NCI-H526 (cell line): ENCODE data around the gene RUBCN.

Experiments
- DNase-seq, 2 experiments: peaks; one replicate each; lab custom pipeline; 2025; lab: John Stamatoyannopoulos, UW

The RUBCN gene

GRCh38 chr3:197736491-197737318, at the start of gene RUBCN:
Gene RUBCN, minus strand, starts transcription at chr3:197736904. Its CDS starts 185 bp downstream, at chr3:197736719.
- DNase-seq = peak; percentile 93 to 99

DNA sequence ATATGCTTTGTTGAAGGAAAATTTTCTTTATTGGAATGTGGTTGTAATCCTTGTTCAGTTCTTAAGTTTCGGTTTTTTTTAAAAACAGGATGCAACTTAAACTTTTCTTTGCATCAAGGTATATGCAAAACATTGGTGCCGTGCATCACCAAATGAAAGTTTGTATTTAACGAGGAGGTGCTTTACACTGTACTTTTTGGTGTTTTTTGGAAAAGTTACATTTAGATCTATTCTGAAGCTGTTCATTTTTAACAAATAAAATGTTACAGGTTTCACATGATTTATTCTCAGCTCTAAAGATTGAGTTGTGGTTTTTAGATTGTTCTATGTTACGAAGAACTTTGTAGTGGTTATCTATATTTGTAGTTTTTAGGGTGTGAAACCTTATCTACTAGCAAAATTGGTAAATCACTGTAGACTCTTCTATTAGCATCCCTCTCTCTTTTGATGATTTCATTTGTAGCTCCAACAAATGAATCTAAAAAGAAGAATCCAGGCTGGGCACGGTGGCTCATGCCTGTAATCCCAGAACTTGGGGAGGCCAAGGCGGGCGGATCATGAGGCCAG, 47.4 kb upstream of the RUBCN start:
- DNase-seq = no peak

GRCh38 chr3:197782230-197782629, 45.5 kb upstream of the RUBCN start:
- DNase-seq = no peak

- DNase-seq = no peak
Measured at GRCh38 chr3:197775317-197775716, 38.6 kb upstream of the RUBCN start.

DNA sequence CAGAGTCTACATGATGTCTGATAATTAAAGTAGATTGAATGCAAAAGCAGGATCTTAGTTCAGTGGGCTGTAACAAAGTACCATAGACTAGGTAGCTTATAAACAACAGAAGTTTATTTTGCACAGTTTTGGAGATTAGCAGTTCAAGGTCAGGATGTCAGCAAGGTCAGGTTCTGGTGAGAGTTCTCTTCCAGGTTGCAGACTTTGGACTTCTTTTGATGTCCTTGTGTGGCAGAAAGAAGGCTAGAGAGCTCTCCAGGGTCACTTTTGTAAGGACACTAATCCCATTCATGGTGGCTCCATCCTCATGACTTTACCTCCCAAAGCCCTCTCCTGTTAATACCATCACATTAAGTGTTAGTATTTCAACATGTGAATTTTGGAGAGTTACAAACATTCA, 25.1 kb upstream of the RUBCN start:
- DNase-seq = no peak

DNA sequence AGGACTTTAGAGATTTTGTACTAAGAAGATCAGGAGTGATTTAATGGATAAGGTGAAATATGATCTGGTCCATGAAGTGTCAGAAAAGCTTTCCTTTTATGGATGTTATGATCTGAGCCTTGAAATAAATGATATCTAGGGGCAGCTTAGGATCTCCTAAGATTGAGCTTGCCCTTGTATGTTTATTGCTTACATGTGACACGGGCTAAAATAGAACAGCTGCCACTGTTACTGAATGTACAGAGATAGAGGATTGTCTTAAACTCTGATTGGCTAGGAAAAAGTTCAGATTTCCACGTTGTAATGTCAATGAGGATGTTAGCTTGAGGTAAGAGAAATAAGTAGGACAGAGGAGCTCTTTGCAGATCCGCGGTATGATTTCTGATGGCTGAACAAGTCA, 21.8 kb upstream of the RUBCN start:
- DNase-seq = no peak

DNA sequence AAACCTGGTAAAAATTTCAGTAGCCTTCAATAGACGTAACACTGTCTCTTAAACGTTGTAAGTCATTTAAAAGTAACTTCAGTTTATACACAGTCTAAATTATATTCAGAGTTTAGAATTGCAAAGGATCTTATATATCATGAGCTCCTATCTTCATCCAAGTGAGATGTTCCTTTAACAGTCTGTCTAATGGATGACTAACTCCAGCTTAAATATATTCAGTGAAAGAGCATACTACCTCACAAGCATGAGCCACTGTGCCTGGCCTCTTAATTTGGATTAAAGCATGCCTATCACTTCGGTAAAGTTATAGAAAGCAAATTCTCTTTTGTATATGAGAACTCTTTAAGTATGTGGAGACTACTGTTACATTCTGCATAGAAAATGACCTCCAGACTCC, 20.0 kb upstream of the RUBCN start:
- no peak for DNase-seq

GRCh38 chr3:197753263-197753662, 16.6 kb upstream of the RUBCN start:
- DNase-seq = peak in 1 of 2 experiments; percentile 35

DNA sequence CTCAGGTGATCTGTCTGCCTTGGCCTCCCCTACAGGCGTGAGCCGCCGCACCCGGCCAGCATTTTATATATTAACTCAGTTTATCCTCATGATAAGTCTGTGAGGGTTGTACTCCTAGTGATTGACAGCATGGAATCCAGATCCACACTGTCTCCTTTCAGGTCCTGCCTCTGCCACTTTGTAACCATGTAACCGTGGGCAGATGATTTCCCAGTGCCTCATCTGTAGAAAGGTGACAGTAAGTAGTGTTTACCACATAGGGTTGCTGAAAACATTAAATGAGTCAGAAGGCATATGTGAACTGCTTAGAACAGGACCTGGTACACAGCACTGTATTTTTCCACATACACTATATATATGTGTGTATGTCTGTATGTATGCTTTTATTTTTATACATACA, 15.4 kb upstream of the RUBCN start:
- DNase-seq = no peak

- DNase-seq = peak; percentile 43 to 61
Measured at GRCh38 chr3:197750858-197751737, 14.4 kb upstream of the RUBCN start.

GRCh38 chr3:197750396-197750831, 13.7 kb upstream of the RUBCN start:
- peak; percentile 63 to 84 for DNase-seq

GRCh38 chr3:197749601-197750395, 13.1 kb upstream of the RUBCN start, which contains the start of gene FYTTD1:
Gene FYTTD1, plus strand, starts transcription at chr3:197749883. Its CDS starts 89 bp downstream, at chr3:197749972.
- DNase-seq = peak; percentile 90 to 98

DNA sequence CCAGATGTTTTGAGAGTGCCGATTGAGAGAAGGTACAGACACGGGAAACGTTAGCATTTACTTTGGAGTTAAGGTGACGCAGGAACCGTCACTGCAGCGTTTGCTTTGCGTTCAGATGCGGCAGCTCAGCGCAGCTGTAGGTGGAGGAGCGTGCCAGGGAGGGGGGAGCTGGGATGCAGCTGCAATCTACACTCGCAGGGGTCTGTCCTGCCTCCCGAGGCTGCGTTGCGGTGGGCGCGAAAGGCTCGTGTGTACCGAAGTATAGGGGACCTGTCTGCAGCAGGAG, 12.6 kb upstream of the RUBCN start:
- peak; percentile 90 to 92 for DNase-seq

GRCh38 chr3:197748597-197749314, 12.1 kb upstream of the RUBCN start:
- peak in 1 of 2 experiments; percentile 31 for DNase-seq

DNA sequence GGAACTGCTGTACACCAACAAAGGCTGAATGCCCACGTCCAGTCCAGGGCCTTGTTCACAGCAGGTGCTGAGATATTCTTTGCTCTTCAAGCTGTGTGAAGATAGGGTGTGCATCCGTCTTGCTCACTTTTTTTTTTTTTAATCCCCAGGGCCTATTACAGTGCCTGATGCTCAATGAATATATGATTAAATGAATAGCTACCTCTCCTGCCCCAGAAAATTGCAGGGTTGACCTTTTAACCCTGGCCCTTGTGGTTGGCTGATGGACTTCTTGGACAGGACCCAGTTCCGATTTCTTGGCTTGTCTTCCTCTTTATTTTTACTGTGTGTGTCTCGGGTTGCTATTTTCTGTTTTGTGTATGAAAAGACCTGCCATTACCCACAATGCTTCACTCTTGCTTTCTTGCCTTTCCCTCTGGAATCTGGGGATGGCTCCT, 10.1 kb upstream of the RUBCN start:
- no peak for DNase-seq

DNA sequence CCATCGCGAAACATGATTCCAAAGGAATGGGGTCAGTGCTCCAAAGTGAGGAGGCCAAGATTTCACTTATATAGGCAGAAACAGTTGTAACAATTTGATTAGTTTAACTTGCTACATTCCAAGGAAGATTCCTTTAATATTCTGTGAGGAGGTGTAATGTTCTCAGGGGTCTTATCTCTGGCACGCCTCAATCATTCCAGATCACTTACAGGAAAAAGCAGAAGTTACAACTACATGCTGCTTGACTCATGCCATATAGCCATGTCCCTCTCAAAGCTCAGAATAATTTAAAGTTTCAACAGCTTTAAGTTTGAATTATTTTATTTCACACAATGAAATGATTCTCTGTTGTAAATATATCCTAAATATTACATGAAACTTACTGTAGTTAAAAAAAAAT, 9.5 kb upstream of the RUBCN start:
- no peak for DNase-seq

GRCh38 chr3:197742787-197743186, 6.1 kb upstream of the RUBCN start:
- DNase-seq = no peak

DNA sequence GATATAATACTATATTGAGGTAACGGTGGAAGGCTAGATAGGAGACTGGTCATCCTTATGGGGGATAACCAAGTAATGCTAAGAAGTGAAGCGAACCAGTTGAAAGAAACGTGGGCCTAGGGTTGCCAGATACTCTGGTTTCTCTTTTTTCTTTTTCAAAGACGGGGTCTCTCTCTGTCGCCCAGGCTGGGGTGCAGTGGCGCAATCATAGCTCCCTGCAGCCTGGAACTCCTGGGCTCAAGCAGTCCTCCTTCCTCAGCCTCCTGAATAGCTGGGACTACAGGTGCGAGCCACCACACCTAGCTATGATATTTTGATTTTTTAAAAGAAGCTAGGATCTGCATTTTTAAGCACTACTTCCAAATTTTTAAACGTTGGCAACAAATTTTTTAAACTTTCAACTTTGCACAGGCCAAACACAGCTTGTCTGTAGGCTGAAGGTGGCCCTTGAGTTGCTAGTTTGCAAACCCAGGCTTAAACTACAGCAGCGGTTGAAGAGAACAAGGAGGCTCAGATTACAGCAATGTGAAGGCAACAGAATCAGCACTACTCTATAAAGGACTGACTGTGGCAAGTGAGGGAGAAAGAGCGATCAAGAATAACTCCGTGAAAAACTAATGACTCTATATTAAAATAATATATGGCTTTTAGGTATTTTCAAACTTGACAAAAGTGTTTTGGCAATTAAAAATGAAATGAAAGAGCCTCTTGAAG, 1.2 kb upstream of the RUBCN start:
- DNase-seq = no peak

DNA sequence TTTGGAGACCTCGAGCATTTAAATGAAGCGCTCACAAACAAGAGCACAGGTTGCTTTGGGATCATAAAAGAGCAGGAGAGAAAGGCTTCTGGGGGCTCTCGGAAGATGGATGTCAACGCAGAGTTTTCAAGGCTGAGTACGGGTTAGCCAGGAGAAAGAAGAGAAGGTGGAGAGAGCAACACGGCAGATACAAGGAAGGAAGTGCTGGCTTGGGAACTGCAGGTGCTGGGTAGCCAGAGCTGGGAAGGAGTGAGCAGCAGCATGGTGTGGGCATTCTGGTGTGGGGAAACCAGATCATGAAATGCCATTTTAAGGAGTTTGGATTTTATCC, 580 bp upstream of the RUBCN start:
- peak in 1 of 2 experiments; percentile 56 for DNase-seq

- peak in 1 of 2 experiments; percentile 50 for DNase-seq
Measured at GRCh38 chr3:197736010-197736490, 654 bp downstream of the RUBCN start.
